ENCODE results near the gene NFIC.

DNA sequence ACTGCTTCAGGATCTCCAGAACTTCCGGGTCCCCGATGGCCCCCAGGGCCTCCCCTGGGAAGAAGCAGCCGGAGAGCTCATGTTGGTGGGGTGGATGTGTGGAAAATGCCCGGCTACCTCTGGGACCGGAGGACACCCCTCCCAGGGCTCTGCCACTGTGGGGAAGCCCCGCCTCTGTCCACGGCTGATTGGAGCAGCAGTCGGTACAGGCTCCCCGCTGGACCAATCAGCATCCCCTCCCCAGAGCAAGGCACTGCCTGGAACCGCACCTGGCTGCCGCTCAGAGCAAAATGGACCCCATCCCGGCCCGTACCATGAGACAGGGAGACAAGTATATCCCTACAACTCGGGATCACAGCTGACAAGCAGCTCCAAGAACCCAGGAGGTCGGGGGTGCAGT, 127.7 kb downstream of the NFIC start:
- TF ChIP-seq USF1 (IDR thresholded peaks at IDR 0.05; ENCODE audit: borderline replicate concordance, extremely low read length, insufficient read depth, low read depth, low read length), result no peak
- no peak for TF ChIP-seq POLR2AphosphoS2 (IDR thresholded peaks at IDR 0.05; ENCODE audit: low read depth, low read length)
- no peak for TF ChIP-seq ZZZ3 (IDR thresholded peaks at IDR 0.05; ENCODE audit: control insufficient read depth, insufficient read length, low read depth)
- no peak for TF ChIP-seq HDAC6 (IDR thresholded peaks at IDR 0.05; ENCODE audit: unreplicated experiment)
- TF ChIP-seq RAD21 (IDR thresholded peaks at IDR 0.05; ENCODE audit: insufficient read depth, low read depth, low read length), result no peak
- TF ChIP-seq SIN3A (IDR thresholded peaks at IDR 0.05; ENCODE audit: low read depth, low read length), result no peak
- TF ChIP-seq CREM (IDR thresholded peaks at IDR 0.05; ENCODE audit: low read depth), result no peak
- TF ChIP-seq, protein P1, sequence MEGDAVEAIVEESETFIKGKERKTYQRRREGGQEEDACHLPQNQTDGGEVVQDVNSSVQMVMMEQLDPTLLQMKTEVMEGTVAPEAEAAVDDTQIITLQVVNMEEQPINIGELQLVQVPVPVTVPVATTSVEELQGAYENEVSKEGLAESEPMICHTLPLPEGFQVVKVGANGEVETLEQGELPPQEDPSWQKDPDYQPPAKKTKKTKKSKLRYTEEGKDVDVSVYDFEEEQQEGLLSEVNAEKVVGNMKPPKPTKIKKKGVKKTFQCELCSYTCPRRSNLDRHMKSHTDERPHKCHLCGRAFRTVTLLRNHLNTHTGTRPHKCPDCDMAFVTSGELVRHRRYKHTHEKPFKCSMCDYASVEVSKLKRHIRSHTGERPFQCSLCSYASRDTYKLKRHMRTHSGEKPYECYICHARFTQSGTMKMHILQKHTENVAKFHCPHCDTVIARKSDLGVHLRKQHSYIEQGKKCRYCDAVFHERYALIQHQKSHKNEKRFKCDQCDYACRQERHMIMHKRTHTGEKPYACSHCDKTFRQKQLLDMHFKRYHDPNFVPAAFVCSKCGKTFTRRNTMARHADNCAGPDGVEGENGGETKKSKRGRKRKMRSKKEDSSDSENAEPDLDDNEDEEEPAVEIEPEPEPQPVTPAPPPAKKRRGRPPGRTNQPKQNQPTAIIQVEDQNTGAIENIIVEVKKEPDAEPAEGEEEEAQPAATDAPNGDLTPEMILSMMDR (IDR thresholded peaks at IDR 0.05 in 2 of 3, conservative IDR thresholded peaks at IDR 0.05 in 1 of 3; ENCODE audit: control insufficient read depth in 2 of 3, extremely low read depth in 1 of 3, insufficient read depth in 1 of 3, low read depth in 3 of 3, low read length in 3 of 3), result no peak
- TF ChIP-seq, protein P2, sequence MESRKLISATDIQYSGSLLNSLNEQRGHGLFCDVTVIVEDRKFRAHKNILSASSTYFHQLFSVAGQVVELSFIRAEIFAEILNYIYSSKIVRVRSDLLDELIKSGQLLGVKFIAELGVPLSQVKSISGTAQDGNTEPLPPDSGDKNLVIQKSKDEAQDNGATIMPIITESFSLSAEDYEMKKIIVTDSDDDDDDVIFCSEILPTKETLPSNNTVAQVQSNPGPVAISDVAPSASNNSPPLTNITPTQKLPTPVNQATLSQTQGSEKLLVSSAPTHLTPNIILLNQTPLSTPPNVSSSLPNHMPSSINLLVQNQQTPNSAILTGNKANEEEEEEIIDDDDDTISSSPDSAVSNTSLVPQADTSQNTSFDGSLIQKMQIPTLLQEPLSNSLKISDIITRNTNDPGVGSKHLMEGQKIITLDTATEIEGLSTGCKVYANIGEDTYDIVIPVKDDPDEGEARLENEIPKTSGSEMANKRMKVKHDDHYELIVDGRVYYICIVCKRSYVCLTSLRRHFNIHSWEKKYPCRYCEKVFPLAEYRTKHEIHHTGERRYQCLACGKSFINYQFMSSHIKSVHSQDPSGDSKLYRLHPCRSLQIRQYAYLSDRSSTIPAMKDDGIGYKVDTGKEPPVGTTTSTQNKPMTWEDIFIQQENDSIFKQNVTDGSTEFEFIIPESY (IDR thresholded peaks at IDR 0.05), result no peak
- TF ChIP-seq POLR2AphosphoS5 (IDR thresholded peaks at IDR 0.05; ENCODE audit: low read length), result no peak
- TF ChIP-seq HCFC1 (IDR thresholded peaks at IDR 0.05; ENCODE audit: low read length), result no peak
- no peak for TF ChIP-seq TAF1 (IDR thresholded peaks at IDR 0.05; ENCODE audit: borderline replicate concordance, low read depth, low read length)
- no peak for TF ChIP-seq CHD2 (IDR thresholded peaks at IDR 0.05; ENCODE audit: borderline replicate concordance, low read depth, low read length)
